ENCODE results near the gene FASTKD3. TPM values are rescaled to one million over a fixed set of nuclear protein-coding genes. Genes with fewer than 3 reads are reported as not detected.

Gene FASTKD3
- total RNA-seq, 4 donors from 2014 or later: 4.4 to 14.0 (median 11.2) TPM

- intact Hi-C loops (cut with DNase I): no loop called here
- WGBS, 2 donors: 100% methylated on average over 1 of the region's 1 CpG
- Histone ChIP-seq H3K36me3 (peaks cover 0 to 36% (median 0%) of the 10 kb centered on the region in 3 donors), H3K27me3 (no peaks in the 10 kb centered on the region), H3K4me1 (no peaks in the 10 kb centered on the region), H3K9me3 (peaks cover 0 to 19% (median 6%) of the 10 kb centered on the region in 3 donors), H3K4me3 (no peak overlapping the region), H3K27ac (no peak overlapping the region)
- no peak for TF ChIP-seq CTCF (IDR thresholded peaks at IDR 0.05)
- TF ChIP-seq POLR2A (IDR thresholded peaks at IDR 0.05): no peak
- no peak for DNase-seq
Measured at GRCh38 chr5:7908317-7908716, 39.5 kb upstream of the FASTKD3 start.

DNA sequence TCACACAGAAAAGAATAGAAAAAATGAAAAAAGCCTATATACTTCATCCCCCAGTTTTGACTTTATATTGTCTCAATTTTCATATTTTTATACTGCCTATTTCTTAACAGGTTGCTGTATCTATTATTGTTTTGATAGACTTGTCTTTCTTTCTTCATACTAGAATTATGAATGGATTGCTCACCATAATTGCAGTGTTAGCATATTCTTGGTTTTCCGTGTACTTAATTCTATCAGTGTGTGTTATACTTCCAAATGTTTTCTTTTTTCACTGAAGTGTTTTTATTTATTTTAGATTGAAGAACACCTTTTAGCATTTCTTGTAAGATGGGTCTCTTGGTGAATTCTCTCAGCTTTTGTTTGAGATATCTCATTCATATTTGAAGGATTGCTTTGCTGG, 38.8 kb upstream of the FASTKD3 start:
- Histone ChIP-seq H3K4me1 (no peaks in the 10 kb centered on the region), H3K9me3 (peaks cover 0 to 19% (median 5%) of the 10 kb centered on the region in 3 donors), H3K4me3 (no peak overlapping the region), H3K36me3 (peaks cover 0 to 43% (median 0%) of the 10 kb centered on the region in 3 donors), H3K27ac (no peak overlapping the region), H3K27me3 (no peaks in the 10 kb centered on the region)
- no peak for TF ChIP-seq POLR2A (IDR thresholded peaks at IDR 0.05)
- TF ChIP-seq CTCF (IDR thresholded peaks at IDR 0.05): no peak
- no peak for DNase-seq
- 93% methylated on average over 1 of the region's 1 CpG for WGBS, 2 donors
- intact Hi-C loops (cut with DNase I): no loop called here

GRCh38 chr5:7904170-7904569, 35.3 kb upstream of the FASTKD3 start:
- H3K9me3 ChIP-seq: peaks cover 0 to 19% (median 0%) of the 10 kb centered on the region in 3 donors
- no peak for TF ChIP-seq CTCF (IDR thresholded peaks at IDR 0.05)
- TF ChIP-seq POLR2A (IDR thresholded peaks at IDR 0.05): no peak
- H3K4me1 ChIP-seq: no peaks in the 10 kb centered on the region
- H3K36me3 ChIP-seq: peaks cover 0 to 73% (median 6%) of the 10 kb centered on the region in 3 donors
- H3K4me3 ChIP-seq: no peak overlapping the region
- intact Hi-C loops (cut with DNase I): no loop called here
- H3K27me3 ChIP-seq: no peaks in the 10 kb centered on the region
- 51 to 67% methylated on average over 2 of the region's 2 CpGs for WGBS, 2 donors
- DNase-seq: no peak
- H3K27ac ChIP-seq: no peak overlapping the region

- Histone ChIP-seq H3K4me1 (no peaks in the 10 kb centered on the region), H3K9me3 (peaks cover 0 to 6% (median 0%) of the 10 kb centered on the region in 3 donors), H3K27me3 (no peaks in the 10 kb centered on the region), H3K27ac (no peak overlapping the region), H3K4me3 (no peak overlapping the region), H3K36me3 (peaks cover 0 to 77% (median 16%) of the 10 kb centered on the region in 3 donors)
- intact Hi-C loops (cut with DNase I): no loop called here
- 92% methylated on average over 9 of the region's 9 CpGs for WGBS, 2 donors
- TF ChIP-seq POLR2A (IDR thresholded peaks at IDR 0.05) (no peak), CTCF (IDR thresholded peaks at IDR 0.05) (no peak)
- DNase-seq: no peak
Measured at GRCh38 chr5:7902666-7903625, 34.1 kb upstream of the FASTKD3 start.

DNA sequence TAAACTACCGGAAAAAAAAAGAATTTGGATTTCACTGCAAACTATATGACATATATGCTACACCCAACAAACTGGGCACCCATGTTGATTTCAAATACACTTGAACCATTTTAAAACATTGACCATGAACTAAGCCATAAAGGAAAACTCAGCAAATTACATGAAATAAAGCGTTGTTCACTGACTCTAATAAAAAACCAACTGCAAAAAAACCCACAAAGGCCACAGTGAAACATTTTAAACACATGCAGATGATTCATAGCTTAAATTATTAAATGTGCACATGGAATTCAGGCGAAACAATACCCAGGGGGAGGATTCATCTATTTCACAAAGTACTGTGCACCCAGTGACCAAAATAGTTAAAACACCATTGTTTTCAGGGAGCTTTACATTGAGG, 33.4 kb upstream of the FASTKD3 start:
- no peak for DNase-seq
- H3K4me3 ChIP-seq: no peak overlapping the region
- H3K36me3 ChIP-seq: peaks cover 0 to 85% (median 16%) of the 10 kb centered on the region in 3 donors
- H3K27me3 ChIP-seq: no peaks in the 10 kb centered on the region
- WGBS, 2 donors: 60 to 94% methylated on average over 3 of the region's 3 CpGs
- no peak for TF ChIP-seq POLR2A (IDR thresholded peaks at IDR 0.05)
- no peaks in the 10 kb centered on the region for H3K9me3 ChIP-seq
- H3K27ac ChIP-seq: no peak overlapping the region
- no peaks in the 10 kb centered on the region for H3K4me1 ChIP-seq
- intact Hi-C loops (cut with DNase I): no loop called here

All from esophagus squamous epithelium (tissue), 5 donors.